BE2C (cell line): ENCODE data around the gene MAP3K5.
"Not testable (repeated sequence)": the region's sequence is repeated elsewhere in the genome, so short reads cannot be mapped to it uniquely, and the experiment has no call there.

Source experiments
- DNase-seq: peaks from one replicate; pipeline ENCODE4 v3.0.0-alpha.2; 2020
- H3K27me3 ChIP-seq: fragments of 250-450 bp; sonication (Bioruptor Pico); 2 replicates; pipeline ENCODE4 v1.5.1; 2020; ENCODE audit warnings: mild to moderate bottlenecking
- H3K36me3 ChIP-seq: fragments of 250-450 bp; sonication (Bioruptor Pico); 2 replicates; pipeline ENCODE4 v1.5.1; 2020; ENCODE audit warnings: mild to moderate bottlenecking
- H3K4me1 ChIP-seq: fragments of 250-450 bp; sonication (Bioruptor Pico); 2 replicates; pipeline ENCODE4 v1.5.1; 2020
- H3K4me3 ChIP-seq: 2 replicates; pipeline ENCODE4 v1.5.1; 2011; ENCODE audit warnings: low read depth, low read length
- H3K9me3 ChIP-seq: fragments of 250-450 bp; sonication (Bioruptor Pico); 2 replicates; pipeline ENCODE4 v1.5.1; 2020
- CTCF ChIP-seq: IDR thresholded peaks from 2 replicates; pipeline ENCODE4 v1.5.1; 2012; ENCODE audit warnings: mild to moderate bottlenecking, low read depth, low read length

Gene MAP3K5

GRCh38 chr6:136719280-136720044 lies 72.8 kb downstream of the MAP3K5 start:
- Histone ChIP-seq H3K4me1 (no peaks in the 10 kb centered on the region), H3K9me3 (peaks cover 2% of the 10 kb centered on the region; the same call in 1 of the 2 replicates), H3K27me3 (no peaks in the 10 kb centered on the region), H3K36me3 (no peaks in the 10 kb centered on the region), H3K4me3 (no peak overlapping the region)
- no peak for TF ChIP-seq CTCF
- DNase-seq, result no peak

GRCh38 chr6:136718476-136718875 lies 73.8 kb downstream of the MAP3K5 start:
- H3K27me3 ChIP-seq, result no peaks in the 10 kb centered on the region
- no peaks in the 10 kb centered on the region for H3K36me3 ChIP-seq
- no peak for DNase-seq
- peaks cover 2% of the 10 kb centered on the region; the same call in 1 of the 2 replicates for H3K9me3 ChIP-seq
- no peak overlapping the region for H3K4me3 ChIP-seq
- TF ChIP-seq CTCF, result no peak
- H3K4me1 ChIP-seq, result no peaks in the 10 kb centered on the region

GRCh38 chr6:136717716-136717990 lies 74.6 kb downstream of the MAP3K5 start:
- H3K36me3 ChIP-seq, result no peaks in the 10 kb centered on the region
- TF ChIP-seq CTCF, result no peak
- no peaks in the 10 kb centered on the region for H3K27me3 ChIP-seq
- H3K4me1 ChIP-seq, result no peaks in the 10 kb centered on the region
- no peak for DNase-seq
- no peak overlapping the region for H3K4me3 ChIP-seq
- peaks cover 2% of the 10 kb centered on the region; the same call in 1 of the 2 replicates for H3K9me3 ChIP-seq

- Histone ChIP-seq H3K9me3 (peaks cover 2% of the 10 kb centered on the region; the same call in 1 of the 2 replicates), H3K36me3 (no peaks in the 10 kb centered on the region), H3K4me3 (no peak overlapping the region), H3K27me3 (no peaks in the 10 kb centered on the region), H3K4me1 (no peaks in the 10 kb centered on the region)
- TF ChIP-seq CTCF, result no peak
- DNase-seq, result no peak
Measured at GRCh38 chr6:136716917-136717715, 75.2 kb downstream of the MAP3K5 start.

GRCh38 chr6:136712642-136713041 lies 79.6 kb downstream of the MAP3K5 start:
- not testable (repeated sequence) for H3K27me3 ChIP-seq, H3K4me3 ChIP-seq, H3K4me1 ChIP-seq, DNase-seq, H3K9me3 ChIP-seq, H3K36me3 ChIP-seq

GRCh38 chr6:136711644-136712043 lies 80.6 kb downstream of the MAP3K5 start:
- no peaks in the 10 kb centered on the region for H3K4me1 ChIP-seq
- no peaks in the 10 kb centered on the region for H3K9me3 ChIP-seq
- no peaks in the 10 kb centered on the region for H3K36me3 ChIP-seq
- no peak for TF ChIP-seq CTCF
- DNase-seq, result no peak
- H3K27me3 ChIP-seq, result no peaks in the 10 kb centered on the region
- no peak overlapping the region for H3K4me3 ChIP-seq
